WI38 (cell line): ENCODE measurements around the gene ANKMY2.
"Not testable (repeated sequence)": the region's sequence is repeated elsewhere in the genome, so short reads cannot be mapped to it uniquely, and the experiment has no call there.

Source experiments
- H3K4me3 ChIP-seq: 2 replicates; pipeline ENCODE4 v1.5.1; 2011; ENCODE audit warnings: low read depth, mild to moderate bottlenecking, control low read depth, low read length
- TF ChIP-seq, protein P1 (sequence below): IDR thresholded peaks from 2 replicates; pipeline ENCODE4 v1.5.1; 2012; ENCODE audit warnings: low read depth, mild to moderate bottlenecking, control low read depth, low read length

ANKMY2 gene

GRCh38 chr7:16599860-16600259 lies 45.7 kb downstream of the ANKMY2 start:
- no peak overlapping the region for H3K4me3 ChIP-seq
- TF ChIP-seq, protein P1, sequence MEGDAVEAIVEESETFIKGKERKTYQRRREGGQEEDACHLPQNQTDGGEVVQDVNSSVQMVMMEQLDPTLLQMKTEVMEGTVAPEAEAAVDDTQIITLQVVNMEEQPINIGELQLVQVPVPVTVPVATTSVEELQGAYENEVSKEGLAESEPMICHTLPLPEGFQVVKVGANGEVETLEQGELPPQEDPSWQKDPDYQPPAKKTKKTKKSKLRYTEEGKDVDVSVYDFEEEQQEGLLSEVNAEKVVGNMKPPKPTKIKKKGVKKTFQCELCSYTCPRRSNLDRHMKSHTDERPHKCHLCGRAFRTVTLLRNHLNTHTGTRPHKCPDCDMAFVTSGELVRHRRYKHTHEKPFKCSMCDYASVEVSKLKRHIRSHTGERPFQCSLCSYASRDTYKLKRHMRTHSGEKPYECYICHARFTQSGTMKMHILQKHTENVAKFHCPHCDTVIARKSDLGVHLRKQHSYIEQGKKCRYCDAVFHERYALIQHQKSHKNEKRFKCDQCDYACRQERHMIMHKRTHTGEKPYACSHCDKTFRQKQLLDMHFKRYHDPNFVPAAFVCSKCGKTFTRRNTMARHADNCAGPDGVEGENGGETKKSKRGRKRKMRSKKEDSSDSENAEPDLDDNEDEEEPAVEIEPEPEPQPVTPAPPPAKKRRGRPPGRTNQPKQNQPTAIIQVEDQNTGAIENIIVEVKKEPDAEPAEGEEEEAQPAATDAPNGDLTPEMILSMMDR = no peak

- TF ChIP-seq, protein P1 = no peak
- H3K4me3 ChIP-seq = no peak overlapping the region
These were observed 47.5 kb downstream of the ANKMY2 start for GRCh38 chr7:16598015-16598414.

GRCh38 chr7:16595596-16595995 lies 50.0 kb downstream of the ANKMY2 start:
- not testable (repeated sequence) for H3K4me3 ChIP-seq

DNA sequence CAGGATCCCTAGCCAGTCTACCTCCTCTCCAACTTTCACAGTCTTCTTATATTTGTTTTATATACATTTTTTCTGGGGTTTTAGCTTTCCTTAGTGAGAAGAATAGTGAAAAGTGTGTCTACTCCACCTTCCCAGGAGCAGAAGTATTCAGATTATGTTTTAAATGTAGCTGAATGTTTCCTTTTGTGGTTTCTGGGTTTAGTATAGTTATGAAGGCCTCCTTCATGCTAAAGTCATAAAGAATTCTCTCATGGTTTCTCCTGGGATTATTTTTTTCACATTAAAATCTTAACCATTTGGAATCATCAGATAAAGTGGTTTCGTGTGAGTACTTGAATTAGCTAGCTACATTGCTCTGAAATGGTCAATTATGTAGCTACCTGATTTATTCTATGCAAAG lies 50.9 kb downstream of the ANKMY2 start:
- H3K4me3 ChIP-seq = no peak overlapping the region
- TF ChIP-seq, protein P1 = no peak

DNA sequence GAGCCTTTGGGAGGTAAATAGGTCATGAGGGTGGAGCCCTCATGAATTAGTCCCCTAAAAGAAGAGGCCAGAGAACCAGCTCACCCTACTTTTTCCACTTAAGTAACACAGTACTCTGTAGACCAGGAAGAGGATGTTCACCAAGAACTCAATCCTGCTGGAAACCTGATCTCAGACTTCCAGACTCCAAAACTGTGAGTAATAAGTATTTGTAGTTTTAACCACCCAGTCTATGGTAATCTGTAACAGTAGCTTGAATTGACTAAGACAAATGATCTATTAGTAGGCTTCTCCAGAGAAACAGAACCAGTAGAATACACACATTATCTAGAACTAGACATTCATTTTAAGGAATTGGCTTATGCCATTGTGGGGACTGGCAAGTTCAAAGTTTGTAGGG lies 51.5 kb downstream of the ANKMY2 start:
- TF ChIP-seq, protein P1 = no peak
- no peak overlapping the region for H3K4me3 ChIP-seq

- TF ChIP-seq, protein P1 = no peak
- H3K4me3 ChIP-seq = no peak overlapping the region
These were observed 53.2 kb downstream of the ANKMY2 start for GRCh38 chr7:16592395-16592794.

GRCh38 chr7:16590424-16590823 lies 55.1 kb downstream of the ANKMY2 start:
- TF ChIP-seq, protein P1 = no peak
- no peak overlapping the region for H3K4me3 ChIP-seq

- TF ChIP-seq, protein P1 = no peak
- no peak overlapping the region for H3K4me3 ChIP-seq
These were observed 55.7 kb downstream of the ANKMY2 start for GRCh38 chr7:16589881-16590280.
